Uterus (tissue), 4 donors: ENCODE results near the gene TTYH1. TPM values are rescaled to one million over a fixed set of nuclear protein-coding genes. Genes with fewer than 3 reads are reported as not detected.

Source experiments
- DNase-seq, 2 donors: peaks; one replicate each; pipeline ENCODE4 v3.0.0-alpha.2; 2019 to 2020
- H3K27ac ChIP-seq, 2 donors: fragments of 200-600 bp; sonication (generic); 1 replicate in 1 of 2; 2 replicates in 1 of 2; pipeline ENCODE4 v1.5.1; 2016 to 2018
- H3K27me3 ChIP-seq, 2 donors: fragments of 200-600 bp; sonication (generic); one replicate each; pipeline ENCODE4 v1.5.1; 2018 to 2019; ENCODE audit warnings: control low read depth in 1 of 2
- H3K36me3 ChIP-seq, 2 donors: fragments of 200-600 bp; sonication (generic); one replicate each; pipeline ENCODE4 v1.5.1; 2019; ENCODE audit warnings: control low read depth in 1 of 2
- H3K4me1 ChIP-seq, 2 donors: fragments of 200-600 bp; sonication (generic); one replicate each; pipeline ENCODE4 v1.5.1; 2018 to 2019; ENCODE audit warnings: control low read depth in 1 of 2
- H3K4me3 ChIP-seq, 2 donors: fragments of 200-600 bp; sonication (generic); 1 replicate in 1 of 2; 2 replicates in 1 of 2; pipeline ENCODE4 v1.5.1; 2018 to 2019; ENCODE audit warnings: mild to moderate bottlenecking in 1 of 2
- H3K9me3 ChIP-seq, 2 donors: fragments of 200-600 bp; sonication (generic); one replicate each; pipeline ENCODE4 v1.5.1; 2019; ENCODE audit warnings: control low read depth in 1 of 2
- POLR2A ChIP-seq, 2 donors: fragments of 450-650 bp; IDR thresholded peaks; one replicate each; pipeline ENCODE4 v1.6.1; 2016; ENCODE audit warnings: antibody characterized with exemption in 2 of 2, mild to moderate bottlenecking in 1 of 2, moderate library complexity in 1 of 2
- intact Hi-C: fragments of 100-400 bp; cut with DNase I; formaldehyde crosslinking; loops from one replicate; pipeline ENCODE4 v1.15.1; 2023; ENCODE audit warnings: low total_unique reads
- total RNA-seq, 4 donors: library from RNA; depleted of rRNA in 3 of 4; stranded (reverse); fragments of >200 nt in 3 of 4; gene quantifications; one replicate each; pipeline versions ENCODE4 v1.1.0 to v1.2.4, GENCODE V29; 2014 to 2023
- TF ChIP-seq, protein P1 (sequence below), 4 experiments: fragments of 200-600 bp in 2 of 4; fragments of 450-650 bp in 2 of 4; sonication (generic) in 2 of 4; IDR thresholded peaks; one replicate each; pipeline ENCODE4 v1.5.1; 2016 to 2019; ENCODE audit warnings: antibody characterized with exemption in 4 of 4, mild to moderate bottlenecking in 2 of 4, moderate library complexity in 1 of 4
- donor health status: DM: yes; HTN: yes; CAD: no.

The TTYH1 gene
- total RNA-seq, 4 donors from 2014 or later = 1.9 to 10.2 TPM; not detected in 2

DNA sequence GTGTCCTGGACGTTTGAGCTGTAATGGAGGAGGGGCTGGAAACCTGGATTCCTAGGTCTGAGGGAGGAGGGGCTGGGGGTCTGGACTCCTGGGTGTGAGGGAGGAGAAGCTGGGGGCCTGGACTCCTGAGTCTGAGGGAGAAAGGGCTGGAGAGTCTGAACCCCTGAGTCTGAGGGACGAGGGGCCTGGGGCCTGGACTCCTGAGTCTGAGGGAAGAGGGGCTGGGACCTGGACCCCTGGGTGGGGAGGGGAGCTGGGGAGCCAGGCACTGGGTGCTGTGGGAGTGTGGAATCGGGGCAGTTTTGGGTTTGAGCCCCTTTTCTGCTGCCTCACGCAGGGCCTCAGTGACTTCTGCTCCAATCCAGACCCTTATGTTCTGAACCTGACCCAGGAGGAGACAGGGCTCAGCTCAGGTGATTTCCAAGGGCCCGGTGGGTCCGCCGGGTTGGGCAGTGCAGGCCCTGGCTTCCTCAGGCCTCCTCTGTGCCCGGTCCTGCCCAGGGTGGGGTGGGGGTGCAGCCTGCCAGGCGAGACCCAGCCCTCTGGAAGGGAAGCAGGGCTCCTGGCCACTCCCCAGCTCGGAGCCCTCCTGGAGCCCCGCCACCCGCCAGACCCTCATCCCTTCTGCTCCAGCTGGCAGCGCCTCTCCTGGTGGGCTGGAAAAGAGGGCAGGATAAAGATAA, 14.4 kb downstream of the TTYH1 start:
- Histone ChIP-seq H3K36me3 (no peaks in the 10 kb centered on the region), H3K4me3 (no peak overlapping the region), H3K4me1 (peaks cover 0 to 8% of the 10 kb centered on the region in 2 donors), H3K9me3 (no peaks in the 10 kb centered on the region), H3K27ac (no peak overlapping the region), H3K27me3 (peaks cover 7 to 32% of the 10 kb centered on the region in 2 donors)
- intact Hi-C loops = no loop called here
- DNase-seq = no peak
- TF ChIP-seq, protein P1, sequence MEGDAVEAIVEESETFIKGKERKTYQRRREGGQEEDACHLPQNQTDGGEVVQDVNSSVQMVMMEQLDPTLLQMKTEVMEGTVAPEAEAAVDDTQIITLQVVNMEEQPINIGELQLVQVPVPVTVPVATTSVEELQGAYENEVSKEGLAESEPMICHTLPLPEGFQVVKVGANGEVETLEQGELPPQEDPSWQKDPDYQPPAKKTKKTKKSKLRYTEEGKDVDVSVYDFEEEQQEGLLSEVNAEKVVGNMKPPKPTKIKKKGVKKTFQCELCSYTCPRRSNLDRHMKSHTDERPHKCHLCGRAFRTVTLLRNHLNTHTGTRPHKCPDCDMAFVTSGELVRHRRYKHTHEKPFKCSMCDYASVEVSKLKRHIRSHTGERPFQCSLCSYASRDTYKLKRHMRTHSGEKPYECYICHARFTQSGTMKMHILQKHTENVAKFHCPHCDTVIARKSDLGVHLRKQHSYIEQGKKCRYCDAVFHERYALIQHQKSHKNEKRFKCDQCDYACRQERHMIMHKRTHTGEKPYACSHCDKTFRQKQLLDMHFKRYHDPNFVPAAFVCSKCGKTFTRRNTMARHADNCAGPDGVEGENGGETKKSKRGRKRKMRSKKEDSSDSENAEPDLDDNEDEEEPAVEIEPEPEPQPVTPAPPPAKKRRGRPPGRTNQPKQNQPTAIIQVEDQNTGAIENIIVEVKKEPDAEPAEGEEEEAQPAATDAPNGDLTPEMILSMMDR (IDR thresholded peaks at IDR 0.05) = no peak
- TF ChIP-seq POLR2A (IDR thresholded peaks at IDR 0.05) = no peak

DNA sequence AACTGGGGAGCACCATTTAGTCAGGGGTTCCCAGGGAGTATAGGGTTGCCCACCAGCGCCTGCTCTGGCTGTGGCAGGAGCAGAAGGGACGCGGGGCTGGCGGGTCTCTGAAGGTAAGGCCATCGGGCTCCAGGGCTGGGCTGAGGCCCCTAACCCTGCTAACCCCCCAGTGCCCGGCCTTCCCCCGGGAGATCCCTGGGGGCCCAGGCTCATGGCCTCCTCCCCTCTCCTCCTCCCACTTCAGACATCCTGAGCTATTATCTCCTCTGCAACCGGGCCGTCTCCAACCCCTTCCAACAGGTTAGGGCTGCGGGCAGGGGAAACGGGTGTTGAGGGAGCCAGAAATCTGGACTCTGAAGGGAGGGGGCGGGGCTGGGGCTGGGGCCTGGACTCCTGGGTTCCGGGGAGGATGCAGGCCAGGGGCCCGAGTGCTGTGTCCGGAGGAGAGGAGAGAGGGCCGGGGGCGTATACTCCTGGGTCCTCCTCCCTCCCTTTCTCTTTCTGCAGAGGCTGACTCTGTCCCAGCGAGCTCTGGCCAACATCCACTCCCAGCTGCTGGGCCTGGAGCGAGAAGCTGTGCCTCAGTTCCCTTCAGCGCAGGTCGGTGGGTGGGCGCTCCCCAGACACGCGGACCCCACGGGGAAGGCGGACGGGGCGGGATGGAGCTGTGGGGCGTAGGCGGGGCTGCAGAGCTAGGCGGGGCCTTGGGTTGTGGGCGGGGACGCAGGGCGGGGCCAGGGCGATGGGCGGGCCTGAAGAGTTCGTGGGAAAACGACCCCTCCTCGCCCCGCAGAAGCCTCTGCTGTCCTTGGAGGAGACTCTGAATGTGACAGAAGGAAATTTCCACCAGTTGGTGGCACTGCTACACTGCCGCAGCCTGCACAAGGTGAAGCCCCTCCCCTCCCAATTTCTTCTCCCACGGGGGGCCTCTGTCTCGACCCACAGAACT, 15.3 kb downstream of the TTYH1 start:
- intact Hi-C loops = no loop called here
- Histone ChIP-seq H3K4me3 (peak overlapping the region in 1 of 2 donors; percentile 24), H3K27me3 (peaks cover 7 to 32% of the 10 kb centered on the region in 2 donors), H3K9me3 (no peaks in the 10 kb centered on the region), H3K4me1 (peaks cover 0 to 8% of the 10 kb centered on the region in 2 donors), H3K27ac (peak overlapping the region in 1 of 2 donors; percentile 29), H3K36me3 (no peaks in the 10 kb centered on the region)
- no peak for DNase-seq
- TF ChIP-seq POLR2A (IDR thresholded peaks at IDR 0.05) = no peak
- TF ChIP-seq, protein P1 (IDR thresholded peaks at IDR 0.05) = peak in 1 of 4 experiments; percentile 10

DNA sequence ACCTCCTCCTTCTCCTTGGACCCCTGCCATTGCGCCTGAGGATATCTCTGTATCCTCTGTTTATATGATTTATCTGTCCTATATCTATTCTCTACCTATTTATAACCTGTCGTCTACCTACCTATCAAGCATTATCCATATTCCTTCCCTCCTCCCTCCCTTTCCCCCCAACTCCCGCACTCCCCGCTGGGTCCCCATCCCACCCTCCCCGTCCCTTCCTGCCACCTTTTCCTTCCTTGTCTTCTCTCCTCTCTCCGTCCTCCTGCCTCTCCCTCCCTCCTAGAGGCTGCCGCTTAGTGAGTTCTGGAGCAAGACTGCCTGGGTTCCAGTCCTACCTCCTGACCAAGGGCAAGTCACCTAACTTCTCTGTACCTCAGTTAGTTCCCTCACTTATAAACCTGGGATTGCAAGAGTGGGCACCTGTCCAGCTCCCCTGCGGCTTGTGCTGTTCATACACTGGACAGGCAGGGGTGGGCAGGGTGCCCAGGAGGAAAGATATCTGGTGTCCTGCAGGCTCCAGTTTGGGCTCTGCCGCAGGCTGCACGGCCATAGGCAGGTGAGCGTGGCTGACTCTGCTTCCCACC, 16.1 kb downstream of the TTYH1 start:
- Histone ChIP-seq H3K4me3 (no peak overlapping the region), H3K4me1 (peaks cover 0 to 8% of the 10 kb centered on the region in 2 donors), H3K27ac (peak overlapping the region in 1 of 2 donors; percentile 21), H3K27me3 (peaks cover 7 to 32% of the 10 kb centered on the region in 2 donors), H3K9me3 (no peaks in the 10 kb centered on the region), H3K36me3 (no peaks in the 10 kb centered on the region)
- TF ChIP-seq POLR2A (IDR thresholded peaks at IDR 0.05) = no peak
- TF ChIP-seq, protein P1 (IDR thresholded peaks at IDR 0.05) = no peak
- intact Hi-C loops = no loop called here
- no peak for DNase-seq

DNA sequence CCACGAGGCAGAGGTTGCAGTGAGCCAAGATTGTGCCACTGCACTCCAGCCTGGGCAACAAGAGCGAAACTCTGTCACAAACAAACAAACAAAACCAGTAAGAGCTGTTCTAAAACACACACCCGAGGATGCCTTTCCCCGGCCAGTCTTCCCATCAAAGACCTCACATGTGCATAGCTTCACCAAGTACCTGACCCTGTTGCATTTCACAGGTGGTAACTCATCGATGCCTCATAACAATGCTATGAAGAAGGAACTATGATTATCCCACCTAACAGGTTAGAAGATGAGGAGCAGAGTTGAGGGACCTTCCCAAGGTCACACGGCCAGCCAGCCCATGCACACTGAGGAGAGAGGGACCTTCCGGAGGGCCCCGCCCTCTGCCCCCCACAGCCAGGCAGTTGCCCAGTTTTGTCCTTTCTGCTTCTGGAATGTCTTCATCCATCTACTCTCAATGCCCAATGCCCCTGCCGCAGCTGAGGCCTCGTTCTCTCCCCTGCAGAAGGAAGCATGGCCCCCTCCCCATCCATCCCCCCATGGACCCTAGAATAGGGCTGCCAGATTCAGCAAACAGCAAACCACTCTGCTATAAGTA, 17.0 kb downstream of the TTYH1 start:
- TF ChIP-seq POLR2A (IDR thresholded peaks at IDR 0.05) = no peak
- TF ChIP-seq, protein P1 (IDR thresholded peaks at IDR 0.05) = no peak
- intact Hi-C loops = no loop called here
- H3K27me3 ChIP-seq = peaks cover 7 to 32% of the 10 kb centered on the region in 2 donors
- no peak overlapping the region for H3K27ac ChIP-seq
- no peak overlapping the region for H3K4me3 ChIP-seq
- H3K9me3 ChIP-seq = no peaks in the 10 kb centered on the region
- peaks cover 0 to 8% of the 10 kb centered on the region in 2 donors for H3K4me1 ChIP-seq
- DNase-seq = no peak
- H3K36me3 ChIP-seq = no peaks in the 10 kb centered on the region
